ENCODE measurements around the gene BARHL1.

Gene BARHL1

DNA sequence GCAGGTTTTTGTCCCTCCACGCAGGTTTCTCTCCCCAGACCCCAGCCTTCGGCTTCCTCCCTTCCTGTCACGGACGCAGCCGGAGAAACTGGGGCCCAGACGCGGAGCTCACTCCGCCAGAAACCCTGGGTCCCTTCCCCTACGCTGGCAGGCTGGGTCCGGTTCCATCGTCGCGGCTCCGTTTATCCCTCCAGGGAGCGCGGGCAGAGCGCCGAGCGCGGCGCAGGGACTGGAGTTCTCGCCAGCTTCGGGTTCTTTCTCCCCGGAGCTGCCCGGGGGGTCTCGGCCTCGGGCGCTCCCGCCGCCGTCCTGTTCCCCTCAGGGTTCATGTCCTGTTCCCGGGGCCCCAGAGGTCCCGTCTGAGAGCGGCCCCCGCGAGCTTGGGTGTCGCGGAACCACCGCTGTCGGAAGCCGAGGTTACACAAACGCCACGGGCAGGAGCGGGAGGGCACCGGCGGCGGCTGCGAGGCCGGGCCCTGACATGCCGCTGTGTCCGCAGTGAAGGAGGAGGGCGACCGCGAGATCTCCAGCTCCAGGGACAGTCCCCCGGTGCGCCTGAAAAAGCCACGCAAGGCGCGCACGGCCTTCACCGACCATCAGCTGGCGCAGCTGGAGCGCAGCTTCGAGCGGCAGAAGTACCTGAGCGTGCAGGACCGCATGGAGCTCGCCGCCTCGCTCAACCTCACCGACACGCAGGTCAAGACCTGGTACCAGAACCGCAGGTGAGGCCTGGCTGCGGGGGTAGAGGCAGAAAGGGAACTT, 4.6 kb downstream of the BARHL1 start:
- H3K4me3 ChIP-seq (ENCODE audit: low read depth, low read length): no peak overlapping the region

DNA sequence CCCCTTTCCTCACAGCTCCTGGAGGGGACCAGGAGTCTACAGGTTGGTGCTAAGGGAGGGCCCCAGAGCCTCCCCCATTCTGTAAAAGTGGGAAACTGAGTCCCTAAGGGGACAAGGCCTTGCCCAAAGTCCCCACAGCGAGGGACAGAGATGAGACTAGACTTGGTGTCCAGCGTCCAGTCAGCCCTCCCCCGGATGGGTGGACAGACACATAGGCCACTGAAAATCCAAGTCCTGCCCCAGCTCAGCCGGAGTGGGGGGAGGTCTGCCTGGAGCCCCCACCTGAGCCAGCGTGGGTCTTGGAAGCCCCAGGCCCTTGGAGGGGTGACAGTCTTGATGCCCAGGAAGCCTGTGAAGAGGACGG, 5.2 kb downstream of the BARHL1 start:
- H3K4me3 ChIP-seq (ENCODE audit: low read depth, low read length): no peak overlapping the region

DNA sequence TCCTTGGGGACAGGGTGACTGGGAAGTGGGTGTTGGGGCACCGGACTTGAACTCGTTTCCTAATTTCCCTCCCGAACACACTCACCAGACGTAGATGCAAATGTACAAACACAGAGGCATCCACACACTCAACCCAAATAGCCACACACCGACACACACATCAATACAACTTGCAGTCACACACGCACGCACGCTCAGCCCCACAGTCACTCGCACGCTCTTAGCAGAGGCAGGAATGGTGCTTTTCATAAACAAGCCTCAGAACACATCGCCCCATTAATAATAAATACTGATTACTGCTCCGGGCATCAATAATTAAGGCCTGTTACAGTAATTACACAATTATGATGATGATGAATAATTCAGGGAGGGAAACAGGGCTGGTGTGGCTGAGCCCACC, 5.7 kb downstream of the BARHL1 start:
- no peak overlapping the region for H3K4me3 ChIP-seq (ENCODE audit: low read depth, low read length)

DNA sequence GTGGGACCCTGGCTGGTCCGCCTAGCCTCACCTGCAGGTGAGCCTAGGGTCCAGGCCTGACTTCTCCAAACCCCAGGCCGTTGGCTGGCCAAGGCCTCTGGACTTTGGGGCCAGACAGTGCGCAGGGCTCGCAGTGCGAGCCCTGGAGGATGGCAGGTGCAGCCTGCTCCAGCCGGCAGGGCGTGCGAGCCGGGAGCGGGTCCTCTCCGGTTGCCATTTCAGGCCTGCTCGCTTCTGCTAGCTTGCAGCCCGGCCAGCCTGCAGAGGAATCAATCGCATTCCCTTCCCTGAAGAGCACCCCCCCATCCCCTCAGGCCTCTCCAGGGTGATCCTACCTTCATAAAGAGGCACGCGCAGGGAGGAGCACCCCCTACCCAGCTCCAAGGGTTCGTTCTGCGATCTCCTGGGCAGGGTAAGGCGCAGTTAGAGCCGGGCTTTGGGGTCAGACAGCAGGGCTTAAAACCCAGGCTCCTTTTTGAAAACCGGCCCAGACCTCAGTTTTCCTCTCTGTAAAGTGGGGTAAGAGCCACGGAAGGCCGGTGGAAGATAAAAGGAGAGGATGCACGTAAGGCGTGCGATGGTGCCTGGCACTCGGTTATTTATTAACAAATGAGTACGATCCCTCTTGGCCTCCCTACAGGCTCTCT, 6.2 kb downstream of the BARHL1 start:
- H3K4me3 ChIP-seq (ENCODE audit: low read depth, low read length): no peak overlapping the region

DNA sequence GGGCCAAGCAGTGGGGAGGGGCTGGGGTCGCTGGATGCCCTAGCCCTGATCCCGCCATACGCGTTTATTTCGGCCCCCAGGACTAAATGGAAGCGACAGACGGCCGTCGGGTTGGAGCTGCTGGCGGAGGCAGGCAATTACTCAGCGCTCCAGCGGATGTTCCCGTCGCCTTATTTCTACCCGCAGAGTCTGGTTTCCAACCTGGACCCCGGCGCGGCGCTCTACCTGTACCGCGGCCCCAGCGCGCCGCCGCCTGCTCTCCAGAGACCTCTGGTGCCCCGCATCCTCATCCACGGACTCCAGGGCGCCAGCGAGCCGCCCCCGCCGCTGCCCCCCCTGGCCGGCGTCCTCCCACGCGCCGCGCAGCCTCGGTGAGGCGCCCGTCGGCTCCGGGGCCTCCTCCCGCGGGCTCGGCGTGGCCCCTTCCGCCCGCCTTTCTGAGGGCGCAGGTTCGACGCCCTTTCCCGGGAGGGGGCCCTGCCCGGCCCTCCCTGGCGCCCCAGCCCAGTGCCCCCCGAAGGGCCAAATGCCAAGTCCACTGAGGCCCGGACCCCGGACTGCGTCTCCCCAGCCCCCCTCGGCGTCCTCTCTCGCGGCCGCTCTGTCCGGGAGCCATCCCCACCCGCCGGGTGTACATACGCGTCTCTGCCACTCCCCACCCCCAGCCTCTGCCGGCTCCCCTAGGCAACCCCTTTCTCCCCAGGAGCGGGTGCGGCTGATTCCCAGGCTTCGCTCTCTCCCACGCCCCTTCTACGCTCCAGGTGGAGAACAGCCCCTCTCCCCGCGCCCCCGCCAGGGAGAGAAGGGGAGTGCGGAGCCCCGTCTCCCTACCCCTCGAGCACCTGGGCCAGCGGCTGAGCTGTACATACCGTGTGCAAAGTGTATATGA, 7.0 kb downstream of the BARHL1 start:
- H3K4me3 ChIP-seq (ENCODE audit: low read depth, low read length): no peak overlapping the region

DNA sequence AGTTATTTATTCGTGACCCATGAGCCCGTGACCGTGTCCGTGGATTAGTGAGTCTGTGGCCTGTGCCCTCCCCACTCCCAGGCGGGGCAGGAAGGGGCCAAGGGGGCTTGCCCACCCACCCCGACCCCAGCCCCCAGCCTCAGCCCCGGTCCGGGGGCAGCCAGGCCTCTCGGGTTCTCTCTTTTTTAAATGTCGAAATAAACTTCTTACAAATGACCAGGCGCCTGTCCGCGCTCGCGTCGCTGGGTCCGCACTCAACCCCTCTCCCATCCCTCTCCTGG, 7.6 kb downstream of the BARHL1 start:
- H3K4me3 ChIP-seq (ENCODE audit: low read depth, low read length): no peak overlapping the region

DNA sequence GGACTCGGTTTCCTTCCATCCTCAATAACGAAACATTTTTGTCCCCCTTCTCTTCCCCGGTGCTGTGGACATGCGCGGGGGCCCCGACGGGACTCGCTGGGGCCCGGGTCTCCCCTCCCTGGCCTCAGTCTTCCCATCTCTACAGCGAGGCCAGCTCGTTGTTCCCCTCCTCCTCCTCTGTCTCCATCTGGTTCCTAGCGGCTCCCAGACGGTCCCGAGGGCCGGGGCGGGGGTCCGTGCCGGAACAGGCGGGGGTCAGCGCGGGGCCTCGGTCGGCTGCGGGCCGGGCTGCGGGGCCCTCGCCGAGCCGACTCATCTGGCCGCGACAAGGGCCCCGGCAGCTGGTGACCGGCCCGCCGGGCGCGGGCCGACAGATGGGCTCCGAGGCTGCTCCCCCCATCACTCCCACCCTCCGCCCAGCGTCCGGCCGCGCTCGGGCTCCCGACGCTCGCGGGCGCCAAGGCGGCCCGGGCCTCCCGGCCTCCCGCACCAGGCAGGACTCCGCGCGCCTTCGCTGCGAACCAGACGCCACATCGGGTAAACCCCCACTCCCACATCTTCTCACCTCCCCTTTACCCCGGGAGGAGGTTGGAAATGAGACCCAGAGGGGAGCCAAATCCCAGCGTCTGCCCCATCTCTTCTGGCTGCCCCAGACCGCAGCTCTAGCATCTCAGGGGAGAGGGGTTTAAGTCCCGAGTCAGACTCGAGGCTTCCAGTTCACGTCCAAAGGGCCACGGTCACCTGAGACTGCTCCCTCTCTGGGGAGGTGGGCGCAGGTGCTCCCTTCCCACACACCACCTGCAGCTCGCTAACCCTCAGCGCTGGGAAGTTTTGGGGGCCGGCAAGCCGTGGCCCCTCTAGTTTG, 8.1 kb downstream of the BARHL1 start:
- H3K4me3 ChIP-seq (ENCODE audit: low read depth, low read length): peak overlapping the region; percentile 13

DNA sequence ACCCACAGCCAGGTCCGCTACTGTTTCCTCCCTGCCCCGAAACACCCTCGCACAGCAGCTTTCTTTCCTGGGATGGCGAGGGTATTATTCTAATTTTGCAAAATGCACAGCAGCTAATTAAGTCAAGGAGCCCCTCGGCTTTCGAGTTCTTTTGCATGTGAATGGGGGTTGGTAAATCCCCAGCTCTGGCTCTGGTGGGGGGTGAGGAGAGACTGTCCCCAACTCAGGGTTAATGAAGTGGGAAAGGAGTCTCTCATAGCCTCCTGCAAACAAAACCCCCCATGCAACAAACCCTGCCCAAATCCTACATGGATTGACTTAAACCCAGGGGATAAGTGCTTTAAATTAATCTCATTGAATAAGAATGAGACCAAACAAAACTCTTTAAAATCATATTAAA, 8.8 kb downstream of the BARHL1 start:
- H3K4me3 ChIP-seq (ENCODE audit: low read depth, low read length): peak overlapping the region; percentile 13

DNA sequence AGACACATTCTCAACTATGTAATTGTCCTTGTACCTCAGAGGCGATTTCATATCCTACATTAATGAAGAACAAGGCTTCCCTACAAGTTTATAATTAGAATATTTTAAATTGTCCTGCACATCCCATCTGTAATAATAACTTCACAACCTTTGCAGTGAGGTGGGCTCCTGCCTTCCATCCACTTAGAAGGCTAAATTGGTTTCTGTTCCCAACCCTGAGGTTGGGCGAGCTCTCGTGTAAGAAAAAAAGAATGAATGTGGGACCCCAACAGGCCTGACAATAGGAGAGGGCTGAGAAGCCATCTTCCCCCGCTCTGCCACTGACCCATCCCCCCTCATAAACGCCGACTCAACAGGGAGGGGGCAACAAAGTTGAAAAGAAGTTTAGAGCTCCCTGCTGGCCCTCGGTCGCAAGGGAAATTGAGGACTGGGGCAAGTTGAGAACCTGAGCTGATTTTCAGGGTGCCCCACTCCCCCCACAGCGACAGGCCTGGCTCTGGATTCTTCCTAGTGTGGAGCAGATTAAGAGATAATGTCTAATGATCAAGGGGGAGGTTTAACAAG, 9.4 kb downstream of the BARHL1 start:
- H3K4me3 ChIP-seq (ENCODE audit: low read depth, low read length): no peak overlapping the region

DNA sequence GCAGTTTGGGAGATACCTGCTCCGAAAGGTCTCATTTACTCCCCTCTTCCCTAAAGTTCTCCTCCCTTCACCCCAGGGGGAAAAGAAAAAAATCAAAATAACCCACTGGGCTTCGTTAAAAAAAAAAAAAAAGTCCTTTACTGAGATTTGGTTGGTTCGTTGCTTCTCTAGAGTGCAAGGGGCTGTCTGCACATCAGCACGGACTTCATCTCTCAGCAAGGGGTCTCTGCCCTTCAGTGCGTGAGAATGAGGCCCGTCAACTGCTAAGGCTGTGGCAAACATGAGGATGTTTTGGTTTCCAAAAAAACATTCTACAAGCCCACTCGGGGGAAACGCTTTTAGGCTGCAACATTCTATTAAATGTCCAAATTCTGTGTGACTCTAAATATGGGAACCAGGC, 10.0 kb downstream of the BARHL1 start:
- H3K4me3 ChIP-seq (ENCODE audit: low read depth, low read length): no peak overlapping the region

DNA sequence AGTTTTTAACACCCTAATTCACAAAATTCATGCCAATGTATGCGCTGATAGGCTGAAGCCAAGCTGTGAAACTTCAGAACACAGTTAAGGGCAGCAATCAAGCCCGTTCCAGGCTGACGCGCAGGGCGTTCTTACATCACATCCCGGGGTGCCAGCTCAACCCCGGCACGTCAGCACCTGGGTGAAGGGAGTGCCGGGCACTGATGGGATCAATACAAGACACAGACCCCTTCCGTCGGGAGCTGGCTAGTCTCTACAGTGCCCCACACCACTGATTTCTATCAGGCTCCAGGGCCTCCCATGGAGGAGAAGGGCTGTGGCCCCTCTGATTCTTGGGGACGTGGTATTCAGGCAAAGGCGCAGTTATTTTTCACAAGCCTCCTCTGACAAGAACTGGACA, 12.0 kb downstream of the BARHL1 start:
- no peak overlapping the region for H3K4me3 ChIP-seq (ENCODE audit: low read depth, low read length)

DNA sequence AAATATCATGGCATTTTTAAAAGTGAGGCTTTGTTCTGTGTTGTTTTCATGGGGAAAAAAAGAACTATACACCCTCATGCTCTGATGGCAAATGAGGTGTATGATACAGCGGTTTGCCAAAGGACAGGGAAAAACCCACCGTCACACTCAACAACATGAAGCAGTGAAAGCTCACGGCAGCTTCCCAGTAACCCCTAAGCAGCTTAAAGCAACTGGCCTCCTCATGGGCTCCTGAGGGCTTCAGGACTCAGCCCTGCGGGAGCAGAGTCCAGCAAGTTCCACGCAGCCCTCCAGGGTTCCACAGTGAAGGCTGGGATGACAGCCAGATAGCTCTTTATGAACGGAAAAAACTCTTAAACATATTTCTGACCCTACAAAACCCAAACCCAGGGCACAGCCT, 12.9 kb downstream of the BARHL1 start:
- no peak overlapping the region for H3K4me3 ChIP-seq (ENCODE audit: low read depth, low read length)

DNA sequence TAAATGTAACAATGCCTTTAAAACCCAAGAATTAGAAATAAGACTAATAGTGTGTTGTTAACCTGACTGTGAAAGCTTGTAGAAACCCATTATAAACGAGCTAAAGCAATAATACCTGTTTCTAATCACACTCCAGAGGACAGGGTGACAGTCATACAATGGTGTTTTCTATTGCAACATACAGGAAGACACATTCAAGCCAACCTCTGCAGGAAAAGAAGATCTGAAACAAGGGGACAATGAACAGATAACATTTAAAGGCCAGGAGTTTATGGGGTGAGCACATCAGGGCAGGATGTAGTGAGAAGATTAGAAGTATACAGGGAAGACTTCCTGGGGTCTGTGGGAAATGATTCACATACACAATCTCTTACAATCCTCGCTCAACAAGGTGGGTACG, 13.8 kb downstream of the BARHL1 start:
- no peak overlapping the region for H3K4me3 ChIP-seq (ENCODE audit: low read depth, low read length)

DNA sequence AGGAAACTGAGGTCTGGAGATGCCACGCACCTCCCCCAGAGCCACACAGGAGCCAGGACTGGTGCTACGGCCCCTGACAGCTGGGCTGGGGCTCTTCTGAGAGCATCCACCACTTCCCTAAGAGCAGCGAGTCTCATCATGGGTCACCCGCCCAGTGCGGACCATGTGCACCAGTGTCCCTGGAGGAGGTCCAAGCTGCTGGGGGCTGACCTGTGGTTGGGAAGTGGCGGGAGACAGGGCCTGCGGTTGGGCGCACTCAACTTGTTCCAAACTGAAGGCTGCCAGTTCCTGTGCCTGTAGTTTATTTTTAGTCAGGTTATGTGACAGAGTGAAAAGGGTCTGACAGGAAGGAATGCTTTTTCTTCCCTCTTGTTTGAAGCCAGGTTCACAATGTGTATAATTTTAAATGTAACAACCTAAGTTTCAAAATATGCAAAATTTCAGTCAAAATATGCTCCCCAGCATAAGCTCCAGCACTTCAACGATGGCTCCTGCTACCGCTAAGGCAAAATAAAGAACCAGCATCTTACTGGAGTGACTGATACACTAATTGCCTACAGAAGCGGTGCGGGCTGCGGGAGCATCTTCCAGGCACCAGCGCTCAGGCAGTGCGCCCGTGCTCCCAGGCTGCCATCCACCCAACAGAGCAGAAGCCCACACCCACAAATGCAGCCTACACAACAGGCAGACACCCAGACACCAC, 14.8 kb downstream of the BARHL1 start:
- H3K4me3 ChIP-seq (ENCODE audit: low read depth, low read length): no peak overlapping the region

DNA sequence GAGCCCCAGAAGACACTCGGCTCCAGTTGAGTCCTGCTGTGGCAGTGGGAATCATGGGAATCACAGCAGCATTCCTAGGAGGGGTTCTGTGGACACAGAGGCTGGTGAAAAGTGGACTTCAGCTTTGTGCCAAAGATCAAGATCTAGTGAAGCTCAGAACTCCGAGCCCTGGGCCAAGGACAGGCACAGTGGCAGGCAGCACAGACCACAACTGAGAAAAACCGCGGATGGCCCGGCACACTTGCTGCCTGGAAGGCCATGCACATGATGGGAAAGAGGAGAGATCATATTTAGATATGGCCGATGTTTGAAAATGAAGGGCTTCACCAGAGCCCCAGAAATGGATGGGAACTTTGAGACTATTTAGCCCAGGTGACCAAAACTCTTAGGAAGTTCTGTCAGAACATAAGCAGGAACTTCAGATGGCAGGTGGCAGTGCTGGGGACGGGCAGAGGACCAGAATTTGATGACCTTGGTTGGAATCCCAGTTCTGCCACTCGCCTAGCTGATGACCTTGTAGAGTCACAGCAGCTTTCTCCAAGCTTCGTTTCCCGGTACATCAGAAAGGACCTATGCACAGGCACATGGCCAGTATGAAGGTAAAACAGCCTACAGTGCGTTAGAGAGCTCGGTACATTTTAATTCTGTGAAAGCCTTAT, 18.0 kb downstream of the BARHL1 start:
- H3K4me3 ChIP-seq (ENCODE audit: low read depth, low read length): no peak overlapping the region

DNA sequence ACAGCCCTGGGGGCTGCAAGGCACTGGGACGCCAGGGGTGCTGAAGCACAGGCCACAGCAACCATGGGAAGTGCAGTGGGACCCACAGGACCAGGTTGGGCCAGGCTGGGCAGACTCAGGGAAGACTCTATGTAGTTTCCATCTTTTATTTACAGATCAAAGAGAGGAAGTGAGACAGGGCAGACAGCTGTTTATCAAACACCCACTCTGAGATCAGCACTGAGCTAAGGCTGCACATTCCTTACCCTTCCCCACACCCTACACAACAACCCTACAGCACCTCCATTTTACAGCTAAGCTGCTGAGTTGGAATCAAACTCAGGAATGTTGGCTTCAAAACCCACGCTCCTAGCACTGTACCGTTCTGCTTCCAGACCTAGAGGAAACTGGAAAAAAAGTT, 19.8 kb downstream of the BARHL1 start:
- H3K4me3 ChIP-seq (ENCODE audit: low read depth, low read length): no peak overlapping the region

DNA sequence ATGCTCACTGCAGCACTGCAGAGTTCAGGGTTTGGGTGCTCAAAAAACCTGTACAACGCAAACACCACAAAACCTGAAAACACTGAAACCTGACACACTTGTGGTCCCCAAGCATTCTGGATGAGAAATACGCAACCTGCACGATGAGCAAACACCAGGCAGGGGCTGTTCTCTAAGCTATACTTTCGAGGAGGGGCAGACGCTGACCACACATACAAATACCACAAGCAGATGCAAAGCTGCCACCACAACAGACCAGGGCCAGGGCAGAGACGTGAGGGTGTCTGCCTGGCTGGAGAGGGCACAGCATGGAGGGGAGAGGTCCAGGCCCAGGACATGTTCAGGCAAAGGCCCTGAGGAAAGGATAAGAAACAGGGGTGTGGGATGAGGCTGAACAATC, 23.0 kb downstream of the BARHL1 start:
- no peak overlapping the region for H3K4me3 ChIP-seq (ENCODE audit: low read depth, low read length)

DNA sequence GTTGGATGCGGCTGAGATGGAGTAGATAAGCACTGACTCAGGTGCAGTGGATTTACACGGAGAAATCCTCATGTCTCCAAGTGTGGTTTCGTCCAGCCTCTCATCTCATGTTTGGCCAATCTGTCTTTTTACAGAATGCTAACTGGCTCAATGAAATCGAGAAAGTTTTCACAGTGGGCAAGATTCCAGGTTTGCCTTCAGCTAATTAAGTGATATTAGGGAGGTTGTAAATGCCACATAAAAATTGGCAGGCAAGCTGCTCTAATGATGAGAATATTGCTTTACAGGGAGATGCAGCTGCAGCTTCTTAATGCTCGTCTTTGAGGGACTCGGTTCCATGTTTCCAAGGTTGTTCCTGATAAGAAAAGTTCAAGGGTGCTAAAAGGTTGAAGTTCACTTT, 23.7 kb downstream of the BARHL1 start:
- H3K4me3 ChIP-seq (ENCODE audit: low read depth, low read length): no peak overlapping the region

DNA sequence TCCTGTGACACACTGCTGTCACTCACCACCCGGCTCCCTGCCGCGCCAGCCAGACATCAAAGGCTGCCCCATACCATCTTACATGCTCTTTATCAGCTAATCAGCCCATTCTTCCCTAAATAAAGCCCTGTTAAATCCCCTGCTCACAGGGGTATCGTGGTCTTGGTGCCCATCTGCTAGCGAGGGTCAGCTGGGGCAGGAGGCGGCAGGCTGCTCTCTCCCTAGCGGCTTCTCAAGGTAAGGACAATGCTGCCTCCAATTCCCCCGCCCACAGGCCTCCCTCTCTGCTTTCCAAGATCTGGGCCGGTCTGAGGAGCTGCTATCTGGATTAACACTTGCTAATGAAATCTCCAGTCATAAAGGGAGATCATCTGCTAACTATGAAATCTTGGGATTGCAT, 26.8 kb downstream of the BARHL1 start:
- no peak overlapping the region for H3K4me3 ChIP-seq (ENCODE audit: low read depth, low read length)

DNA sequence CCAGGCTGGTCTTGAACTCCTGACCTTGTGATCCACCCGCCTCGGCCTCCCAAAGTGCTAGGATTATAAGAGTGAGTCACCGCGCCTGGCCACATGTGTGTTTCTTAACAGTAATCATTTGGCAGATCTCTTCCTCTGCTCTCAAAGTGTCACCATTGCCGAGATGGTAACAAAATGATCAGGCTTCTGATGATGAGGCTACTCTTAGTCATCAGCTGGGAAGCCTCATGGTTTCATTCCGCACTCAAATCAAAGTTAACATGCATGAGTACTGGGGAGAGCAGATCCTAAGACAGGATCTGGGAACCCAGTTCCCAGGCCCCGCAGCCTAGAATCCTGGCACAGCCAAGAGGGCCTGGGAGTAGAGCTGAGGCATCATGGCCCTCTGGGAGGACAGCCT, 27.4 kb downstream of the BARHL1 start:
- H3K4me3 ChIP-seq (ENCODE audit: low read depth, low read length): no peak overlapping the region
